Body of pancreas (tissue), 4 donors: ENCODE measurements around the gene OIT3. TPM values are rescaled to one million over a fixed set of nuclear protein-coding genes. Genes with fewer than 3 reads are reported as not detected.

Experiments
- ATAC-seq: fragments of 150-250 bp; one replicate; pipeline ENCODE4 v1.9.1; 2016
- DNase-seq, 4 donors: peaks; one replicate each; pipeline ENCODE4 v3.0.0-alpha.2; 2019
- H3K27ac ChIP-seq, 4 donors: fragments of 200-600 bp; sonication (generic); 1 replicate in 3 of 4; 2 replicates in 1 of 4; pipeline versions ENCODE4 v1.5.1 to v1.6.1; 2016 to 2019; ENCODE audit warnings: mild to moderate bottlenecking in 1 of 4, mixed read lengths in 1 of 4, moderate library complexity in 1 of 4
- H3K27me3 ChIP-seq, 2 donors: fragments of 200-600 bp; sonication (generic); one replicate each; pipeline ENCODE4 v1.6.0; 2016; ENCODE audit warnings: mild to moderate bottlenecking in 1 of 2
- H3K36me3 ChIP-seq, 2 donors: fragments of 200-600 bp; sonication (generic); replicated peaks in 1 of 2; 2 replicates each; pipeline ENCODE4 v1.5.1; 2016; ENCODE audit warnings: low read depth in 2 of 2; ENCODE audit not compliant: insufficient read depth in 1 of 2
- H3K4me1 ChIP-seq: fragments of 200-600 bp; sonication (generic); one replicate; pipeline ENCODE4 v1.6.0; 2016
- H3K4me3 ChIP-seq, 2 donors: fragments of 200-600 bp; sonication (generic); 1 replicate in 1 of 2; 2 replicates in 1 of 2; pipeline ENCODE4 v1.5.1; 2016 to 2019
- H3K9me3 ChIP-seq, 3 donors: fragments of 200-600 bp; sonication (generic); 1 replicate in 2 of 3; 2 replicates in 1 of 3; pipeline ENCODE4 v1.5.1; 2016
- CTCF ChIP-seq, 7 experiments: fragments of 450-650 bp in 4 of 7; fragments of 200-600 bp in 3 of 7; sonication (generic) in 3 of 7; IDR thresholded peaks; one replicate each; pipeline ENCODE4 v1.5.1; 2016 to 2019; ENCODE audit warnings: antibody characterized with exemption in 7 of 7
- POLR2A ChIP-seq, 3 donors: fragments of 450-650 bp; IDR thresholded peaks; one replicate each; pipeline ENCODE4 v1.6.1; 2016; ENCODE audit warnings: antibody characterized with exemption in 3 of 3, mild to moderate bottlenecking in 2 of 3
- WGBS, 2 donors: methylation state at CpG; one replicate each; pipeline ENCODE4 v1.1.5; 2017; 5-methylcytosine and 5-hydroxymethylcytosine counted together
- intact Hi-C: fragments of 100-400 bp; cut with DNase I; formaldehyde crosslinking; loops from one replicate; pipeline ENCODE4 v1.15.1; 2023
- total RNA-seq, 2 donors: library from RNA; depleted of rRNA; stranded (reverse); fragments of >200 nt; gene quantifications; one replicate each; pipeline ENCODE4 v1.1.0, GENCODE V29; 2016

Gene OIT3
- total RNA-seq, 2 donors from 2014 or later: not detected

- intact Hi-C loops: loop anchor here (10.0 kb wide), 1 partner anchor 511 kb away; no protein-coding TSS in a partner anchor
- no peaks in the 10 kb centered on the region for H3K4me1 ChIP-seq
- DNase-seq: no peak
- no peaks in the 10 kb centered on the region for H3K27me3 ChIP-seq
- H3K4me3 ChIP-seq: no peak overlapping the region
- H3K36me3 ChIP-seq: no peaks in the 10 kb centered on the region
- H3K9me3 ChIP-seq: no peaks in the 10 kb centered on the region
- no peak for ATAC-seq
- no peak overlapping the region for H3K27ac ChIP-seq
- 75 to 76% methylated on average over 3 of the region's 3 CpGs for WGBS, 2 donors
- TF ChIP-seq CTCF (IDR thresholded peaks at IDR 0.05) (peak in 6 of 7 experiments; percentile 31 to 59 (median 47)), POLR2A (IDR thresholded peaks at IDR 0.05) (no peak)
These were observed 18.1 kb upstream of the OIT3 start for GRCh38 chr10:72875250-72876055.

GRCh38 chr10:72879245-72879644, 14.3 kb upstream of the OIT3 start:
- peaks cover 0 to 4% (median 0%) of the 10 kb centered on the region in 3 donors for H3K9me3 ChIP-seq
- H3K27ac ChIP-seq: no peak overlapping the region
- intact Hi-C loops: loop anchor here (10.0 kb wide), 1 partner anchor 514 kb away; no protein-coding TSS in a partner anchor
- ATAC-seq: no peak
- H3K4me3 ChIP-seq: no peak overlapping the region
- 94 to 97% methylated on average over 2 of the region's 2 CpGs for WGBS, 2 donors
- H3K4me1 ChIP-seq: no peaks in the 10 kb centered on the region
- no peaks in the 10 kb centered on the region for H3K36me3 ChIP-seq
- TF ChIP-seq CTCF (IDR thresholded peaks at IDR 0.05) (no peak), POLR2A (IDR thresholded peaks at IDR 0.05) (no peak)
- no peaks in the 10 kb centered on the region for H3K27me3 ChIP-seq
- no peak for DNase-seq

GRCh38 chr10:72881291-72881690, 12.2 kb upstream of the OIT3 start:
- no peak overlapping the region for H3K27ac ChIP-seq
- H3K4me1 ChIP-seq: no peaks in the 10 kb centered on the region
- intact Hi-C loops: no loop called here
- ATAC-seq (no peak), DNase-seq (no peak)
- WGBS, 2 donors: 95 to 97% methylated on average over 2 of the region's 2 CpGs
- TF ChIP-seq CTCF (IDR thresholded peaks at IDR 0.05) (no peak), POLR2A (IDR thresholded peaks at IDR 0.05) (no peak)
- H3K36me3 ChIP-seq: no peaks in the 10 kb centered on the region
- no peak overlapping the region for H3K4me3 ChIP-seq
- H3K9me3 ChIP-seq: peaks cover 0 to 4% (median 0%) of the 10 kb centered on the region in 3 donors
- H3K27me3 ChIP-seq: no peaks in the 10 kb centered on the region

GRCh38 chr10:72883861-72884260, 9.7 kb upstream of the OIT3 start:
- Histone ChIP-seq H3K36me3 (no peaks in the 10 kb centered on the region), H3K4me1 (no peaks in the 10 kb centered on the region), H3K27me3 (no peaks in the 10 kb centered on the region), H3K9me3 (peaks cover 0 to 4% (median 0%) of the 10 kb centered on the region in 3 donors), H3K27ac (no peak overlapping the region), H3K4me3 (no peak overlapping the region)
- no peak for TF ChIP-seq CTCF (IDR thresholded peaks at IDR 0.05)
- TF ChIP-seq POLR2A (IDR thresholded peaks at IDR 0.05): no peak
- ATAC-seq (no peak), DNase-seq (no peak)
- intact Hi-C loops: no loop called here
- 80 to 86% methylated on average over 2 of the region's 2 CpGs for WGBS, 2 donors
